Transverse colon (tissue), 4 donors: ENCODE data around the gene DOCK3. TPM values are rescaled to one million over a fixed set of nuclear protein-coding genes. Genes with fewer than 3 reads are reported as not detected.

Experiments
- DNase-seq: peaks from one replicate; pipeline ENCODE4 v3.0.0-alpha.2; 2019
- H3K27ac ChIP-seq, 4 donors: fragments of 200-600 bp; sonication (generic); 2 replicates each; pipeline ENCODE4 v1.5.1; 2016 to 2018; ENCODE audit warnings: inconsistent platforms in 4 of 4
- H3K27me3 ChIP-seq: fragments of 200-600 bp; sonication (generic); 2 replicates; pipeline ENCODE4 v1.5.1; 2017; ENCODE audit warnings: inconsistent platforms
- H3K36me3 ChIP-seq, 4 donors: fragments of 200-600 bp; sonication (generic); 2 replicates each; pipeline ENCODE4 v1.5.1; 2017 to 2019; ENCODE audit warnings: inconsistent platforms in 4 of 4
- H3K4me1 ChIP-seq, 4 donors: fragments of 200-600 bp; sonication (generic); 2 replicates each; pipeline ENCODE4 v1.5.1; 2017 to 2020; ENCODE audit warnings: inconsistent platforms in 4 of 4
- H3K4me3 ChIP-seq, 4 donors: fragments of 200-600 bp; sonication (generic); 1 replicate in 1 of 4; 2 replicates in 3 of 4; pipeline versions ENCODE4 v1.5.1 to v1.6.1; 2017 to 2019; ENCODE audit warnings: inconsistent platforms in 4 of 4
- H3K9me3 ChIP-seq, 2 donors: fragments of 200-600 bp; sonication (generic); 2 replicates each; pipeline ENCODE4 v1.5.1; 2017 to 2019; ENCODE audit warnings: inconsistent platforms in 2 of 2
- POLR2AphosphoS5 ChIP-seq, 3 donors: sonication (generic); formaldehyde crosslinking; IDR thresholded peaks; one replicate each; pipeline ENCODE4 v1.6.1; 2016; ENCODE audit warnings: antibody characterized with exemption in 3 of 3
- WGBS, 2 donors: methylation state at CpG; one replicate each; pipeline ENCODE4 v1.1.5; 2018; ENCODE audit warnings: low coverage in 1 of 2; 5-methylcytosine and 5-hydroxymethylcytosine counted together
- in situ Hi-C, 4 donors: fragments of 200-750 bp; cut with MboI; loops; one replicate each; pipeline versions ENCODE4 v1.15.0 to v1.15.1; 2017; ENCODE audit warnings: low sequenced_read_pairs in 3 of 4, low pct_ligation_motif_present in 1 of 4, low pct_unique_long_range_greater_than_20kb in 1 of 4
- intact Hi-C: fragments of 100-400 bp; cut with DNase I; formaldehyde crosslinking; loops from one replicate; pipeline ENCODE4 v1.15.1; 2023; ENCODE audit warnings: low total_unique reads
- small RNA-seq, 4 donors: library from RNA; depleted of rRNA; stranded (forward); fragments of <200 nt; gene quantifications; one replicate each; pipeline ENCODE3, GENCODE V24; 2016
- total RNA-seq, 4 donors: library from RNA; depleted of rRNA; stranded (reverse); fragments of >200 nt; gene quantifications; one replicate each; pipeline ENCODE4 v1.1.0, GENCODE V29; 2016

The DOCK3 gene
- total RNA-seq, 4 donors from 2014 or later: 0.41 to 0.75 (median 0.62) TPM

DNA sequence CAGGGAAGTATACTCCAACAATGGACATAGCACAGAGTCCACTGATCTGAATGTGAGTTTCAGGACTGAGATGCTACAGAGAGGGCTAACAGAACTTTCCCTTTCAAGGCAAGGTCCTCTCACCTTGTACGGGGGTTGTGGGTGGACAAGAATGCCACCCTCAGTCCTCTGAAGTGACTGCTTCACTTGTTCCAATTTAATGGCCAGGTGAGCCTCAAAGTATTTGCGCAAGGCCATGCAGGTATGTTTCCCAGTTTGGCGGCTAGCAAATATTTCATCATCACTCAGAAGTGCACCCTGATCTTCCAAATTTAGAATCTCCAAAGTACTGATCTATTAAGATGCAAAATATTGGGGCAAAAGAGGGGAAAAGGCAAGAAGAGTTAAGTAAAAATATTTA lies 754.4 kb downstream of the DOCK3 start:
- in situ Hi-C loops: no loop called here
- H3K27me3 ChIP-seq: no peaks in the 10 kb centered on the region
- peaks cover 0 to 42% (median 10%) of the 10 kb centered on the region in 4 donors for H3K36me3 ChIP-seq
- H3K4me3 ChIP-seq: no peak overlapping the region
- H3K4me1 ChIP-seq: no peaks in the 10 kb centered on the region
- intact Hi-C loops: no loop called here
- no peak for TF ChIP-seq POLR2AphosphoS5 (IDR thresholded peaks at IDR 0.05)
- DNase-seq: no peak
- H3K27ac ChIP-seq: no peak overlapping the region
- WGBS, 2 donors: 88 to 94% methylated on average over 2 to 3 of the region's 3 CpGs
- H3K9me3 ChIP-seq: no peaks in the 10 kb centered on the region

Small RNA genes within 50 kb of the gene (small RNA-seq; reads per million reads assigned to genes)
- gene MIR4787: 0 to 1.1 (median 0.23) reads per million in 4 donors
- 0 reads per million in 4 donors for gene PPIAP69

Other genes with a start within 250 kb of the DOCK3 start
- 1 to 10 TPM in 2 of 4 donors, under 1 TPM in 2; 0.48 to 2.2 (median 0.87) TPM for gene CACNA2D2, start 171.3 kb upstream of the DOCK3 start, total RNA-seq
- 10 to 100 TPM in 1 of 4 donors, 1 to 10 TPM in 3; 1.9 to 10.2 (median 4.3) TPM for gene C3orf18, start 107.2 kb upstream of the DOCK3 start, total RNA-seq
- gene HEMK1, start 105.4 kb upstream of the DOCK3 start, total RNA-seq: 10 to 100 TPM in 1 of 4 donors, 1 to 10 TPM in 3; 7.3 to 11.6 (median 7.9) TPM
- gene CISH, start 63.2 kb upstream of the DOCK3 start, total RNA-seq: 10 to 100 TPM in 2 of 4 donors, 1 to 10 TPM in 2; 3.0 to 15.9 (median 9.2) TPM
- 10 to 100 TPM; 21.3 to 37.8 (median 26.9) TPM for gene MAPKAPK3, start 57.8 kb upstream of the DOCK3 start, total RNA-seq